MCF 10A (cell line): Measurements from ENCODE around the gene DRG2. TPM values are rescaled to one million over a fixed set of nuclear protein-coding genes. Genes with fewer than 3 reads are reported as not detected.

Experiments
- BruUV-seq: library from RNA; stranded (reverse); fragments of 400-500 nt; replicated peaks from 2 replicates; lab custom pipeline; 2021; lab: Mats Ljungman, UMichigan
- CTCF ChIA-PET: fragments of 300-600 bp; sonication (Branson Sonifier 250); formaldehyde crosslinking; extraction: SDS; loops from one replicate; lab custom pipeline; 2021; ENCODE audit warnings: antibody characterized with exemption, inconsistent platforms; lab: Yijun Ruan, JAX
- POLR2A ChIA-PET: fragments of 300-600, 350-650 bp; sonication (Branson Sonifier 250); formaldehyde crosslinking; extraction: SDS; loops from one replicate; lab custom pipeline; 2020; ENCODE audit warnings: antibody characterized with exemption, inconsistent platforms; lab: Yijun Ruan, JAX
- DNase-seq: peaks from one replicate; pipeline ENCODE4 v3.0.0-alpha.2; 2018; ENCODE audit not compliant: unreplicated experiment
- H3K27ac Mint-ChIP-seq: one replicate; pipeline ENCODE4 v1.8.0; 2022; ENCODE audit warnings: mild to moderate bottlenecking, low read depth, mixed read lengths; ENCODE audit not compliant: unreplicated experiment
- H3K27me3 Mint-ChIP-seq: one replicate; pipeline ENCODE4 v1.8.0; 2022; ENCODE audit warnings: mixed read lengths; ENCODE audit not compliant: insufficient read depth, unreplicated experiment
- H3K36me3 Mint-ChIP-seq: one replicate; pipeline ENCODE4 v1.8.0; 2022; ENCODE audit warnings: mild to moderate bottlenecking, moderate library complexity, mixed read lengths; ENCODE audit not compliant: insufficient read depth, unreplicated experiment
- H3K4me1 Mint-ChIP-seq: one replicate; pipeline ENCODE4 v1.8.0; 2022; ENCODE audit warnings: mixed read lengths; ENCODE audit not compliant: insufficient read depth, unreplicated experiment
- H3K4me3 Mint-ChIP-seq: one replicate; pipeline ENCODE4 v1.8.0; 2022; ENCODE audit warnings: mild to moderate bottlenecking, moderate library complexity, mixed read lengths; ENCODE audit not compliant: unreplicated experiment
- H3K9me3 Mint-ChIP-seq: one replicate; pipeline ENCODE4 v1.8.0; 2022; ENCODE audit warnings: mixed read lengths; ENCODE audit not compliant: unreplicated experiment
- intact Hi-C: fragments of 100-400 bp; cut with micrococcal nuclease; formaldehyde crosslinking; loops from 2 replicates; pipeline ENCODE4 v1.14.1; 2022
- total RNA-seq: library from RNA; stranded (reverse); gene quantifications from 2 replicates; pipeline ENCODE4 v1.2.3, GENCODE V29; 2022
- TF ChIP-seq, protein P1 (sequence below): fragments of 200-600 bp; IDR thresholded peaks from one replicate; pipeline ENCODE4 v1.8.0; 2022; ENCODE audit warnings: antibody characterized with exemption, mild to moderate bottlenecking; ENCODE audit not compliant: unreplicated experiment

Gene DRG2
- total RNA-seq, 1 experiment from 2014 or later = 39.5 TPM

DNA sequence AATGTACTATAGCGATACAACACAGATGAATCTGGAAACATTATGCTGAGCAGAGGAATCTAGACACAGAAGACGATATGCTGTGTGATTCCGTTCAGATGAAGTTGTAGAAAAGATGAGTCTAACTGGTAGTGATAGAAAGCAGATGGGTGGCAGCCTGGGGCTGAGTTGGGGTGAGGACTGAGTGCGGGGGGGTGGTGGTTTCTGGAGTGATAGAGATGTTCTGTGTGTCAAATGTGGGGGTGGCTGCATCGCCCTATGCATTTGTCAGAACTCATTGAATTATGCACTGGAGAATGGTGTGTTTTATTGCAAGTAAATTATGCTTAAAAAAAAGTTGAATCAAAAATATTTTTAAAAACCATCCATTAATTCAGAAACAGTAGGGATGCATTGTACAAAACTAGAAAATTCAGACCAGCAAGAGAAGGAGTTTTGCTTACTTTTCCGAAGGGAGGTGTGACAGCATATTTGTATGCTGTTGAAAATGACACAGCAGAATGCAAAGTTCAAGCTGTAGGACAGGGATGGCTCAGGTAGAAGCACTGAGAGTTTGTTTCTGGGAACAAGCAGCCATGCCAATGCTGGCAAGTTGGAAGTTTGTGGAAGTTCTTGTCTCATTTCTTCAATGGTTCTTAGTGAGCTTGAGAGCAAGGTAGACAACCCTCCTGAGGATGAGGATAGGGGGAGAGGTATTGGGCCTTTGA lies 13.0 kb upstream of the DRG2 start:
- H3K36me3 Mint-ChIP-seq = no peaks in the 10 kb centered on the region
- no peak overlapping the region for H3K27ac Mint-ChIP-seq
- POLR2A ChIA-PET = interaction anchor here (0.9 to 1.0 kb wide), 2 partner anchors 12 to 14 kb away, joined by 3 read pairs; partner anchors contain the start of gene DRG2
- H3K27me3 Mint-ChIP-seq = peaks cover 12% of the 10 kb centered on the region
- CTCF ChIA-PET = interaction anchor here (0.8 kb wide), 1 partner anchor 125 kb away, joined by 4 read pairs; no protein-coding TSS in a partner anchor
- H3K4me1 Mint-ChIP-seq = no peaks in the 10 kb centered on the region
- BruUV-seq = no TSS peak
- no peak for DNase-seq
- TF ChIP-seq, protein P1, sequence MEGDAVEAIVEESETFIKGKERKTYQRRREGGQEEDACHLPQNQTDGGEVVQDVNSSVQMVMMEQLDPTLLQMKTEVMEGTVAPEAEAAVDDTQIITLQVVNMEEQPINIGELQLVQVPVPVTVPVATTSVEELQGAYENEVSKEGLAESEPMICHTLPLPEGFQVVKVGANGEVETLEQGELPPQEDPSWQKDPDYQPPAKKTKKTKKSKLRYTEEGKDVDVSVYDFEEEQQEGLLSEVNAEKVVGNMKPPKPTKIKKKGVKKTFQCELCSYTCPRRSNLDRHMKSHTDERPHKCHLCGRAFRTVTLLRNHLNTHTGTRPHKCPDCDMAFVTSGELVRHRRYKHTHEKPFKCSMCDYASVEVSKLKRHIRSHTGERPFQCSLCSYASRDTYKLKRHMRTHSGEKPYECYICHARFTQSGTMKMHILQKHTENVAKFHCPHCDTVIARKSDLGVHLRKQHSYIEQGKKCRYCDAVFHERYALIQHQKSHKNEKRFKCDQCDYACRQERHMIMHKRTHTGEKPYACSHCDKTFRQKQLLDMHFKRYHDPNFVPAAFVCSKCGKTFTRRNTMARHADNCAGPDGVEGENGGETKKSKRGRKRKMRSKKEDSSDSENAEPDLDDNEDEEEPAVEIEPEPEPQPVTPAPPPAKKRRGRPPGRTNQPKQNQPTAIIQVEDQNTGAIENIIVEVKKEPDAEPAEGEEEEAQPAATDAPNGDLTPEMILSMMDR = no peak
- H3K9me3 Mint-ChIP-seq = no peaks in the 10 kb centered on the region
- no peak overlapping the region for H3K4me3 Mint-ChIP-seq
- intact Hi-C loops = no loop called here

DNA sequence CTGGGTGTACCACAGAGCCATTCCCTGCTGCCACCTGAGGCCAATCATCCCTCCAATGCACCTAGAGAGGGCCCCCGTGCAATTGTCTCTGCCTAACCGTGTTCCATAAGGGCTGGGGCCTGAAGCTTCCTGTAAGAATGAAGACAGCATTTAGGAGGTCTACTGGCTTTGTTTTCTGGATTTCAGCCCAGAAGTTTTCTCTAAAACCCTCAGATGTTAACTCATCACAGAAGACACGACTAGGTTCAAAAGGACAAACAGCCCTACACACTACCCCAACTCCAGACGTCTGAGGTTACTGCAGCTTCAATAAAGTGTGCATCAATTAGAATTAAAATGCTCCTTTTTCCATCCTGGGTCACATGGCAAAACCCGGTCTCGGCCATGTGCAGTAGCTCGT lies 10.8 kb upstream of the DRG2 start:
- POLR2A ChIA-PET = interaction anchor here (0.6 kb wide), 1 partner anchor 9 kb away, joined by 3 read pairs; no protein-coding TSS in a partner anchor
- no peak for DNase-seq
- intact Hi-C loops = no loop called here
- Mint-ChIP-seq H3K4me3 (no peak overlapping the region), H3K9me3 (no peaks in the 10 kb centered on the region), H3K27ac (no peak overlapping the region), H3K4me1 (no peaks in the 10 kb centered on the region), H3K36me3 (no peaks in the 10 kb centered on the region), H3K27me3 (peaks cover 12% of the 10 kb centered on the region)
- TF ChIP-seq, protein P1 = no peak
- BruUV-seq = no TSS peak
- CTCF ChIA-PET = no interaction called here

DNA sequence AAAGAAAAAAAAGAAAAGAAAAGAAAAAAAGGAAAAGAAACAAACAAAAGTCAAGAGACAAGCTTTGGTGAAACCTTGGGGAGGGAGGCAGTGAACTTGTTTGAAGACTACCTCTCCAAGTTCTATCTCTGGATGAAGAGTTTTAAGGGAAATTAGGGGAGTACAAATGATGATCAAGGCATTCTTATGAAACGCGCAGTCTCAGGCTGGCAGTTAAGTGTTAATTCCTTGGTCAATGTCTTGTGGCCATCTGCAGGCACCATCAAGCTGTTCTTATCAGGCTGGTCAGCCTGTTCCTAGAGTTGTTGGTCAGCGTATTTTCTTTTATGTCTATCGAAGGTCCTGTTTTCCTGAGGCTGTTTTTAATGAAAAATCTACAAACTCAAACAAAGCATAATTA lies 8.2 kb upstream of the DRG2 start:
- peaks cover 12% of the 10 kb centered on the region for H3K27me3 Mint-ChIP-seq

DNA sequence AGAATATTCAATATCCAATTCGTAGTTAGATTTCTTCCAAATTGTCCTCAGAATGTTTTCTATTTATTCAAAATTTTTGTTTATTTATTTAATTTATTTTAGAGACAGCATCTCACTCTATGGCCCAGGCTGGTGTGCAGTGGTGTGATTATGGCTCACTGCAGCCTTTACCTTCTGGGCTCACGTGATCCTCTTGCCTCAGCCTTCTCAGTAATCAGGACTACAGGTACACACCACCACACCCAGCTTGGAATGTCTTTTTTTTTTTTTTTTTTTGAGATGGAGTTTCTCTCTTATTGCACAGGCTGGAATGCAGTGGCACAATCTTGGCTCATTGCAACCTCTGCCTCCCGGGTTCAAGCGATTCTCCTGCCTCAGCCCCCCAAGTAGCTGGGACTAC lies 3.5 kb upstream of the DRG2 start:
- no peak overlapping the region for H3K27ac Mint-ChIP-seq
- DNase-seq = no peak
- H3K27me3 Mint-ChIP-seq = no peaks in the 10 kb centered on the region
- no peaks in the 10 kb centered on the region for H3K9me3 Mint-ChIP-seq
- no TSS peak for BruUV-seq
- H3K36me3 Mint-ChIP-seq = no peaks in the 10 kb centered on the region
- ChIA-PET POLR2A (no interaction called here), CTCF (no interaction called here)
- intact Hi-C loops = no loop called here
- TF ChIP-seq, protein P1 = no peak
- H3K4me3 Mint-ChIP-seq = no peak overlapping the region
- H3K4me1 Mint-ChIP-seq = peaks cover 15% of the 10 kb centered on the region

More for the DNA sequence above, 8.2 kb upstream of the DRG2 start:
- TF ChIP-seq, protein P1 = no peak
- intact Hi-C loops = no loop called here
- Mint-ChIP-seq H3K4me1 (no peaks in the 10 kb centered on the region), H3K9me3 (no peaks in the 10 kb centered on the region), H3K36me3 (no peaks in the 10 kb centered on the region), H3K27ac (no peak overlapping the region), H3K4me3 (no peak overlapping the region)
- DNase-seq = no peak
- no TSS peak for BruUV-seq
- CTCF ChIA-PET = interaction anchor here (0.5 to 0.6 kb wide), 2 partner anchors 125 to 370 kb away, joined by 3 to 5 read pairs; no protein-coding TSS in a partner anchor
- POLR2A ChIA-PET = no interaction called here
